ENCODE measurements around the gene SMIM3. TPM values are rescaled to one million over a fixed set of nuclear protein-coding genes. Genes with fewer than 3 reads are reported as not detected.

Gene SMIM3
- total and polyA plus RNA-seq, 4 donors = 14.0 to 54.8 (median 17.0) TPM

- no peaks in the 10 kb centered on the region for H3K27me3 ChIP-seq (ENCODE audit: control insufficient read depth in 3 of 3, insufficient read depth in 3 of 3, low read length in 2 of 3)
- no peak for ATAC-seq (ENCODE audit: insufficient read depth, low FRiP score)
- no peak for DNase-seq
- H3K9me3 ChIP-seq (ENCODE audit: control insufficient read depth in 4 of 4, insufficient read depth in 3 of 4, low read length in 3 of 4) = no peaks in the 10 kb centered on the region
- H3K4me1 ChIP-seq (ENCODE audit: control insufficient read depth in 5 of 5, insufficient read depth in 5 of 5, low read length in 5 of 5) = peaks cover 0 to 3% (median 0%) of the 10 kb centered on the region in 5 donors
- no peak overlapping the region for H3K27ac ChIP-seq (ENCODE audit: low read depth in 1 of 2, low read length in 1 of 2)
- TF ChIP-seq CTCF (IDR thresholded peaks at IDR 0.05; ENCODE audit: control extremely low read depth, extremely low read depth) = no peak
- no peaks in the 10 kb centered on the region for H3K36me3 ChIP-seq (ENCODE audit: control insufficient read depth in 4 of 4, insufficient read depth in 4 of 4, low read length in 4 of 4)
- H3K4me3 ChIP-seq = no peak overlapping the region
- no peak overlapping the region for H3K9ac ChIP-seq (ENCODE audit: insufficient read depth in 1 of 2, low read length in 2 of 2)
- 94 to 95% methylated on average over 6 of the region's 6 CpGs for WGBS, 2 donors
Measured at GRCh38 chr5:150804388-150804787, 25.8 kb downstream of the SMIM3 start.

GRCh38 chr5:150809363-150809762 lies 30.8 kb downstream of the SMIM3 start:
- Histone ChIP-seq H3K27ac (ENCODE audit: low read depth in 1 of 2, low read length in 1 of 2) (no peak overlapping the region), H3K4me3 (no peak overlapping the region)
- no peak for TF ChIP-seq CTCF (IDR thresholded peaks at IDR 0.05; ENCODE audit: control extremely low read depth, extremely low read depth)

GRCh38 chr5:150815010-150815409 lies 36.5 kb downstream of the SMIM3 start:
- H3K27me3 ChIP-seq (ENCODE audit: control insufficient read depth in 3 of 3, insufficient read depth in 3 of 3, low read length in 2 of 3) = no peaks in the 10 kb centered on the region
- H3K9me3 ChIP-seq (ENCODE audit: control insufficient read depth in 4 of 4, insufficient read depth in 3 of 4, low read length in 3 of 4) = peaks cover 0 to 10% (median 0%) of the 10 kb centered on the region in 4 donors
- H3K4me1 ChIP-seq (ENCODE audit: control insufficient read depth in 5 of 5, insufficient read depth in 5 of 5, low read length in 5 of 5) = no peaks in the 10 kb centered on the region
- H3K36me3 ChIP-seq (ENCODE audit: control insufficient read depth in 4 of 4, insufficient read depth in 4 of 4, low read length in 4 of 4) = no peaks in the 10 kb centered on the region
- no peak overlapping the region for H3K4me3 ChIP-seq
- no peak for TF ChIP-seq CTCF (IDR thresholded peaks at IDR 0.05; ENCODE audit: control extremely low read depth, extremely low read depth)
- ATAC-seq (ENCODE audit: insufficient read depth, low FRiP score) = no peak
- H3K9ac ChIP-seq (ENCODE audit: insufficient read depth in 1 of 2, low read length in 2 of 2) = no peak overlapping the region
- no peak for DNase-seq
- H3K27ac ChIP-seq (ENCODE audit: low read depth in 1 of 2, low read length in 1 of 2) = no peak overlapping the region

More at GRCh38 chr5:150809363-150809762, 30.8 kb downstream of the SMIM3 start:
- H3K4me1 ChIP-seq (ENCODE audit: control insufficient read depth in 5 of 5, insufficient read depth in 5 of 5, low read length in 5 of 5) = no peaks in the 10 kb centered on the region
- DNase-seq (no peak), ATAC-seq (ENCODE audit: insufficient read depth, low FRiP score) (no peak)
- no peaks in the 10 kb centered on the region for H3K36me3 ChIP-seq (ENCODE audit: control insufficient read depth in 4 of 4, insufficient read depth in 4 of 4, low read length in 4 of 4)
- WGBS, 2 donors = 71 to 85% methylated on average over 3 of the region's 3 CpGs
- no peaks in the 10 kb centered on the region for H3K27me3 ChIP-seq (ENCODE audit: control insufficient read depth in 3 of 3, insufficient read depth in 3 of 3, low read length in 2 of 3)
- H3K9me3 ChIP-seq (ENCODE audit: control insufficient read depth in 4 of 4, insufficient read depth in 3 of 4, low read length in 3 of 4) = peaks cover 0 to 2% (median 0%) of the 10 kb centered on the region in 4 donors
- H3K9ac ChIP-seq (ENCODE audit: insufficient read depth in 1 of 2, low read length in 2 of 2) = no peak overlapping the region

- TF ChIP-seq CTCF (IDR thresholded peaks at IDR 0.05; ENCODE audit: control extremely low read depth, extremely low read depth) = no peak
- no peak overlapping the region for H3K9ac ChIP-seq (ENCODE audit: insufficient read depth in 1 of 2, low read length in 2 of 2)
- no peaks in the 10 kb centered on the region for H3K4me1 ChIP-seq (ENCODE audit: control insufficient read depth in 5 of 5, insufficient read depth in 5 of 5, low read length in 5 of 5)
- no peaks in the 10 kb centered on the region for H3K27me3 ChIP-seq (ENCODE audit: control insufficient read depth in 3 of 3, insufficient read depth in 3 of 3, low read length in 2 of 3)
- WGBS, 2 donors = 86% methylated on average over 2 of the region's 2 CpGs
- H3K27ac ChIP-seq (ENCODE audit: low read depth in 1 of 2, low read length in 1 of 2) = no peak overlapping the region
- ATAC-seq (ENCODE audit: insufficient read depth, low FRiP score) (no peak), DNase-seq (no peak)
- H3K36me3 ChIP-seq (ENCODE audit: control insufficient read depth in 4 of 4, insufficient read depth in 4 of 4, low read length in 4 of 4) = no peaks in the 10 kb centered on the region
- H3K9me3 ChIP-seq (ENCODE audit: control insufficient read depth in 4 of 4, insufficient read depth in 3 of 4, low read length in 3 of 4) = peaks cover 0 to 12% (median 0%) of the 10 kb centered on the region in 4 donors
- H3K4me3 ChIP-seq = no peak overlapping the region
Measured at GRCh38 chr5:150816946-150817345, 38.4 kb downstream of the SMIM3 start.
